Hematopoietic multipotent progenitor cell treated with erythropoietin and hydrocortisone succinate and interleukin-3 and kit ligand, for 8 days (in vitro differentiated cells): ENCODE results near the gene GAB4.

Experiments used
- DNase-seq: peaks from one replicate; pipeline ENCODE4 v3.0.0-alpha.2; 2015

Gene GAB4

GRCh38 chr22:16987822-16988221 is 20.2 kb downstream of the GAB4 start:
- no peak for DNase-seq

DNA sequence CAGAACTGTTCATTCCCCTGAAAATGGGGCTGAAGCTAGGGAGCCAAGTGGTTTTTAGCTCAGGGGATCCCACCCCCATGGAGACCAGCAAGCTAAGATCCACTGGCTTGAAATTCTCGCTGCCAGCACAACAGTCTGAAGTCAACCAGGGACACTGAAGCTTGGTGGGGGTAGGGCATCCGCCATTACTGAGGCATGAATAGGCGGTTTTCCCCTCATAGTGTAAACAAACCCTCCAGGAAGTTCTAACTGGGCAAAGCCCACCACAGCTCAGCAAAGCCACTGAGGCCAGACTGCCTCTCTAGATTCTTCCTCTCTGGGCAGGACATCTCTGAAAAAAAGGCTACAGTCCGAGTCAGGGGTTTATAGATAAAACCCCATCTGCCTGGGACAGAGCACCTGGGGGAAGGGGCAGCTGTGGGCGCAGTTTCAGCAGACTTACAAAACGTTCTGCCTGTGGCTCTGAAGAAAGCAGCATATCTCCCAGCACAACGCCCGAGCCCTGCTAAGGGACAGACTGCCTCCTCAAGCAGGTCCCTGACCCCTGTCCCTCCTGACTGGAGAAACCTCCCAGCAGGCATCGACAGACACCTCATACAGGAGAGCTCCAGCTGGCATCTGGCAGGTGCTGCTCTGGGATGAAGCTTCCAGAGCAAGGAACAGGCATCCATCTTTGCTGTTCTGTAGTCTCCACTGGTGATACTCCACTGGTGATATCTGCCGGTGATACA is 32.7 kb downstream of the GAB4 start:
- DNase-seq: no peak

GRCh38 chr22:16974298-16975084 is 33.5 kb downstream of the GAB4 start:
- no peak for DNase-seq

- no peak for DNase-seq
Observed at GRCh38 chr22:16973591-16974297, 34.3 kb downstream of the GAB4 start.

GRCh38 chr22:16972311-16972710 is 35.7 kb downstream of the GAB4 start:
- no peak for DNase-seq

GRCh38 chr22:16970446-16970845 is 37.6 kb downstream of the GAB4 start:
- DNase-seq: no peak

GRCh38 chr22:16969508-16970327 is 38.3 kb downstream of the GAB4 start:
- DNase-seq: no peak

GRCh38 chr22:16968218-16968595 is 39.8 kb downstream of the GAB4 start:
- DNase-seq: no peak

DNA sequence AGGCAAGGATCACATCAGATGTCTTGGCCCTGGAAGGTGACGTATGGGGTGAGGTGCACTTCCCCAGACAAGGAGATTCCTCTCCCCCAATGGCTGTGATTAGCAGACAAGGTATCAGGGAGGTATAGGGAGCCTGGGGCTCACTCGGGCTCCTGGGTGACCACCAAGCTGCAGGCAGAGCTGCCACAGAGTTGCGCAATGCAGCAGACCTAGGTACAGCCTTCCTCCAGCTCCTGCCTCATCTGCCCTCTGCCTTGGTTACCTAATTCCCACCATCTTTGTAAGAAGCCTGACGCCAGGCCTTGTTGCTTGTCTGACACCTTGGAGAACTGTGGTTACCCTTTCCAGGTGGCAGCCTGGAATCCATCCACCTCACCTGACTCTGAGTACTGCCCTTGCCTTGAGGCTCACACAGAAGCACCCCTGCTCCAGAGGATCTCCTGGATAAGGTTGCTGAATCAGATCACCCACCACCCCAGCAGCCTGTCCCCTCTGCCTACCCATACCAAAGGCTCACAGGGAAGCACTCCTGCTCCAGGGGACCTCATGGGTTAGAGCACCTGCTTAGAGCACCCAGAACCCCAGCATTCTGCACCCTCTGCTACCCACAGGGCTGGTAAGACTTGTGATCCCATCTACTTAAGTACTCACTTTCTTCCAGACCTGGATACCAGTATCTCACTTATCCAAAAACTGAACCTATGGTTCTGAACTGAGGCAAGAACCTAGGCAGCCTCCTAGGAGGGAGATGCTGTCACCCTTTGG is 40.4 kb downstream of the GAB4 start:
- DNase-seq: no peak

DNA sequence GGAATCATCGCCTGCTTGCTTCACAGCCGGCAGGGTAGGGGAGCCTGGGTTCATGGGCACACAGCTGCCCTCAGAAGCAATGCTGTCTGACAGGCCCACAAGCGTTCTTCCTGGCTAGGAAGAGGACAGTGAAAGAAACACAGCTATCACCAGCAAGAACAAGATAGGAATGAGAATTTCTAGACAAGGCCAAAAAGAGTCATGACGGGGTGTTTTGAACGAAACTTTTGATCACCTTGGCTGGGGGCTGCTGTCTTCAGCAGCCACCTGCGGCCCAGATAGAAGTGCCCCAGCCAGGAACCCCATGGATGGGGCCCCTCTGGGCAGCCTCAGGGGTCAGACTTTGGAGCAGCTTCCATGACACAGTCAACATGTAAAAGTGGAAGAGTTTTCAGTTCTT is 41.8 kb downstream of the GAB4 start:
- no peak for DNase-seq

GRCh38 chr22:16965560-16965959 is 42.5 kb downstream of the GAB4 start:
- no peak for DNase-seq

- no peak for DNase-seq
Observed at GRCh38 chr22:16965083-16965482, 42.9 kb downstream of the GAB4 start.

- DNase-seq: no peak
Observed at GRCh38 chr22:16964366-16964765, 43.7 kb downstream of the GAB4 start.

DNA sequence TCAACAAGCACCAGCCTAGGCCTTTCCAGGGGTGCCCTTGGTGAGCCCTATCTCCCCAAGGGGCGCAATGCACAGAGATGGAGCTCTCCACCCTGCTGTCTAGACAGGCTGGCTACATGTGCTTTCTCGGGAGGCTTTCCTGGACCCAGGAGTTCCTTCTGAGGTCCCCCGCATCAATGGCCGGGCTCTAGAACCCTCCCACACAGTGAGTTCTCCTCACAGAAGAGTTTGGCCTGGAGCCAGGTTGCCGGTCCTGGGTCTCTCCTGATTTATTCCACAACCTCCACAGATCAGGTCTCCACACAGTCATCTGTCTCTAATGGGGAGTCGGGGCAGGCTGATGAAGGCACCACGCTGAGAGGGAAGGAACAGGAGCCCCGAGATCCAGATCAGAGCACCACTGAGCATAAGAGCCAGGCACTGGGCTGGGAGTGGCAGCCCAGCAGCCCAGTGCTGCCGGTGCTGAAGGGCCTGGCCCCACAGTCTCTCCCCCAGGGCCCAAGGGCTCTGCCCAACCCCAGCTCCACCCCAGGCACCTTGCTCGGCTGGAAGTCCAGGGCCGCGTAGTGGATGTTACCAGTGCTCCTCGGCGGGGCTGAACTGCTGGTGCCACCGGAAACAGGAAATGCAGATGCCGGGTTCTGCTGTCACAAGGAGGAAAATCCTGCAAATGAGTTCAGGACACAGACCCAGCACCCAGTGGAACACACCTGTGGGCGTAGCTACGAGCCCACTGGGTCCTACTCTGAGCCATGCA is 44.7 kb downstream of the GAB4 start:
- no peak for DNase-seq

DNA sequence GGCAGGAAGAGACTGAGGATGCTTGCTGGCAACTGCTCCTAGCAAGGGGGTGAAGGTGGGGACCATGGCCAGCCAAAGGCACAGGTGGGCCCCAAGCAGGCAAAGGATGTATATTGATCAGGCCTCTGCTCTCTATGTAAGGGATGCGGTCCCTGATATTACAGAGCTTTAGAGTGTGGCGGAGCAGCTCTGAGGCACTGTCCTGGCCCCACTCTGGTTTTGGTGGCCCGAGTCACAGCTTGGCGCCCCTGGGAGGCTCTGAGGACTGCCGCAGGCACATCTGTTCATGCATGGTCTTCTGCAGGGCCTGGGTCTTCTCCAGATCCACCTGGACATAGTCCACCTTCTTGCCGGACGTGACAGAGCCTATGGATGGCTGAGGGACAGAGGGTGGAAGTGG is 45.5 kb downstream of the GAB4 start:
- no peak for DNase-seq

- DNase-seq: no peak
Observed at GRCh38 chr22:16961477-16962186, 46.4 kb downstream of the GAB4 start.

- no peak for DNase-seq
Observed at GRCh38 chr22:16960884-16961249, 47.2 kb downstream of the GAB4 start.

GRCh38 chr22:16960220-16960883 is 47.7 kb downstream of the GAB4 start:
- no peak for DNase-seq

- DNase-seq: no peak
Observed at GRCh38 chr22:16959345-16959930, 48.6 kb downstream of the GAB4 start.

DNA sequence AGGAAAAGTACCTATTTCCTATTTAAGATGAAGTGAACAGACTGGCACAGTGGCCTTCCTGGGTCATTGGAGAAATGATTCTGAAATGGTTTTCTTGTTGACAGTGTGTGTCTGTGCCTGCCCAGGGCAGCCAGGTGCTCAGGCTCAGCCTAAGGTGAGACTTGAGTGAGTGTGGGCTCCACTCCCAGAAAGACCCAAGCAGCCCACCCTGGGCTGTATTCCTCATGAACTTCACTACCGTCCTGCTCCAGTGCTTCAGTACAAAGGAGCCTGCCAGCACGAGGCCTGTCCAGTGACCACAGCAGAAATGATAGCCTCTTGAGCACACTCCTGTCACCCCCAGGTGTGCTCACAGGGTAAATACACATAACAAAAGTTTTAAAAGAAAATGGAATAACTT is 49.5 kb downstream of the GAB4 start:
- DNase-seq: no peak
